SK-N-SH (cell line): ENCODE results near the gene REXO2. TPM values are rescaled to one million over a fixed set of nuclear protein-coding genes. Genes with fewer than 3 reads are reported as not detected.

ENCODE experiments used
- CTCF ChIA-PET: fragments of 300-600, 350-600 bp; formaldehyde crosslinking; extraction: SDS; loops from one replicate; lab custom pipeline; 2021; lab: Yijun Ruan, JAX
- POLR2A ChIA-PET: fragments of 350-600 bp; sonication (Branson Sonifier 250); formaldehyde crosslinking; extraction: SDS; loops from one replicate; lab custom pipeline; 2020; ENCODE audit warnings: antibody characterized with exemption, inconsistent platforms; lab: Yijun Ruan, JAX
- DNase-seq: peaks from one replicate; pipeline ENCODE4 v3.0.0; 2012
- H2AFZ ChIP-seq: fragments of 200-600 bp; sonication (generic); 2 replicates; pipeline ENCODE4 v1.8.1; 2016; ENCODE audit warnings: antibody characterized with exemption, mild to moderate bottlenecking, low read depth
- H3F3A ChIP-seq: fragments of 200-600 bp; sonication (generic); replicated peaks from 2 replicates; pipeline ENCODE3; 2016; ENCODE audit warnings: antibody characterized with exemption, mild to moderate bottlenecking; ENCODE audit not compliant: insufficient read depth
- H3K27ac ChIP-seq, 2 experiments: fragments of 200-500 bp in 1 of 2; fragments of 200-600 bp in 1 of 2; sonication (Bioruptor generic) in 1 of 2; sonication (generic), shearing (Covaris generic) in 1 of 2; 2 replicates each; pipeline versions ENCODE4 v1.5.1 to v1.6.1; 2014 to 2016; ENCODE audit warnings: low read depth in 2 of 2, inconsistent platforms in 1 of 2, low read length in 1 of 2, mild to moderate bottlenecking in 1 of 2, mixed read lengths in 1 of 2
- H3K27me3 ChIP-seq: fragments of 200-600 bp; sonication (generic), shearing (Covaris generic); 2 replicates; pipeline ENCODE4 v1.6.1; 2016; ENCODE audit warnings: mixed run types; ENCODE audit not compliant: insufficient read depth
- H3K36me3 ChIP-seq, 2 experiments: fragments of 200-500 bp in 1 of 2; fragments of 200-600 bp in 1 of 2; sonication (Bioruptor generic) in 1 of 2; sonication (generic) in 1 of 2; replicated peaks in 1 of 2; 2 replicates each; pipeline versions ENCODE3 to v1.5.1; 2014 to 2016; ENCODE audit warnings: low read length in 1 of 2, mild to moderate bottlenecking in 1 of 2; ENCODE audit not compliant: insufficient read depth in 2 of 2, control insufficient read depth in 1 of 2
- H3K4me1 ChIP-seq, 2 experiments: fragments of 200-500 bp in 1 of 2; fragments of 200-600 bp in 1 of 2; sonication (Bioruptor generic) in 1 of 2; sonication (generic), shearing (Covaris generic) in 1 of 2; 2 replicates each; pipeline versions ENCODE4 v1.5.1 to v1.6.1; 2014 to 2016; ENCODE audit warnings: low read depth in 1 of 2, low read length in 1 of 2, mixed run types in 1 of 2; ENCODE audit not compliant: insufficient read depth in 2 of 2, control insufficient read depth in 1 of 2
- H3K4me2 ChIP-seq: fragments of 200-600 bp; sonication (generic), shearing (Covaris generic); 2 replicates; pipeline ENCODE4 v1.6.1; 2017; ENCODE audit warnings: mixed run types
- H3K4me3 ChIP-seq, 2 experiments: fragments of 200-500 bp in 1 of 2; fragments of 200-600 bp in 1 of 2; sonication (Bioruptor generic) in 1 of 2; sonication (generic), shearing (Covaris generic) in 1 of 2; 2 replicates each; pipeline versions ENCODE4 v1.5.1 to v1.8.1; 2014 to 2016; ENCODE audit warnings: low read depth in 2 of 2, inconsistent platforms in 1 of 2, low read length in 1 of 2, mild to moderate bottlenecking in 1 of 2, mixed read lengths in 1 of 2, moderate library complexity in 1 of 2
- H3K79me2 ChIP-seq: fragments of 200-600 bp; sonication (generic); 2 replicates; pipeline ENCODE4 v1.8.1; 2017; ENCODE audit warnings: mild to moderate bottlenecking; ENCODE audit not compliant: insufficient read depth
- H3K9ac ChIP-seq: fragments of 200-600 bp; sonication (generic); 2 replicates; pipeline ENCODE4 v1.6.1; 2017; ENCODE audit warnings: mixed run types
- H3K9me2 ChIP-seq: fragments of 200-600 bp; sonication (generic); 2 replicates; pipeline ENCODE4 v1.6.1; 2017; ENCODE audit warnings: mixed run types
- H3K9me3 ChIP-seq: fragments of 200-600 bp; sonication (generic); 2 replicates; pipeline ENCODE4 v1.6.1; 2017; ENCODE audit warnings: mixed run types, mild to moderate bottlenecking, moderate library complexity
- H4K20me1 ChIP-seq: fragments of 200-600 bp; sonication (generic); 2 replicates; pipeline ENCODE4 v1.6.1; 2017; ENCODE audit warnings: mild to moderate bottlenecking, mixed run types; ENCODE audit not compliant: insufficient read depth
- CHD2 ChIP-seq: fragments of 150-350 bp; IDR thresholded peaks from 2 replicates; pipeline ENCODE4 v1.6.1; 2018; ENCODE audit warnings: low read length; ENCODE audit not compliant: partially characterized antibody
- CTCF ChIP-seq: fragments of 200-600 bp; sonication (generic); IDR thresholded peaks from 2 replicates; pipeline ENCODE4 v1.6.1; 2017; ENCODE audit warnings: antibody characterized with exemption, mild to moderate bottlenecking, moderate library complexity
- EP300 ChIP-seq, 2 experiments: IDR thresholded peaks; 2 replicates each; pipeline versions ENCODE4 v1.4.0 to v1.6.1; 2012; ENCODE audit warnings: borderline replicate concordance in 1 of 2, low read depth in 1 of 2, low read length in 1 of 2
- EZH2phosphoT487 ChIP-seq: fragments of 200-600 bp; sonication (generic); IDR thresholded peaks from 2 replicates; pipeline ENCODE4 v1.6.1; 2017; ENCODE audit warnings: low read depth, mixed run types, mild to moderate bottlenecking, antibody characterized with exemption, moderate library complexity, borderline replicate concordance
- FOSL2 ChIP-seq: IDR thresholded peaks from 2 replicates; pipeline ENCODE4 v1.4.0; 2012; ENCODE audit warnings: low read depth, mild to moderate bottlenecking, moderate library complexity, borderline replicate concordance
- FOXJ3 ChIP-seq: sonication (generic); formaldehyde crosslinking; IDR thresholded peaks from 2 replicates; pipeline ENCODE4 v1.5.1; 2020; ENCODE audit warnings: mild to moderate bottlenecking, missing genetic modification reagents
- GABPA ChIP-seq: IDR thresholded peaks from 2 replicates; pipeline ENCODE4 v1.4.0; 2012; ENCODE audit warnings: low read depth, mild to moderate bottlenecking
- IRF3 ChIP-seq: fragments of 150-350 bp; IDR thresholded peaks from 2 replicates; pipeline ENCODE4 v1.6.1; 2016; ENCODE audit warnings: mild to moderate bottlenecking, low read depth, low read length
- MEF2A ChIP-seq: IDR thresholded peaks from 2 replicates; pipeline ENCODE4 v1.4.0; 2012; ENCODE audit warnings: low read depth, borderline replicate concordance
- MXI1 ChIP-seq: IDR thresholded peaks from 2 replicates; pipeline ENCODE4 v1.6.1; 2012; ENCODE audit warnings: mild to moderate bottlenecking, low read depth, low read length, improper control_type of control experiment
- NFIC ChIP-seq: IDR thresholded peaks from 2 replicates; pipeline ENCODE4 v1.4.0; 2012; ENCODE audit warnings: borderline replicate concordance
- NRF1 ChIP-seq: IDR thresholded peaks from 2 replicates; pipeline ENCODE4 v1.6.1; 2012; ENCODE audit warnings: low read depth, mild to moderate bottlenecking, low read length
- PBX3 ChIP-seq: IDR thresholded peaks from 2 replicates; pipeline ENCODE4; 2012
- POLR2AphosphoS5 ChIP-seq: IDR thresholded peaks from 2 replicates; pipeline ENCODE4 v1.6.1; 2012; ENCODE audit warnings: low read depth, low read length
- RAD21 ChIP-seq: IDR thresholded peaks from 2 replicates; pipeline ENCODE4 v1.6.1; 2012; ENCODE audit warnings: mild to moderate bottlenecking, low read length
- RFX5 ChIP-seq: IDR thresholded peaks from 2 replicates; pipeline ENCODE4 v1.6.1; 2012; ENCODE audit warnings: mild to moderate bottlenecking, improper control_type of control experiment, low read length
- RXRA ChIP-seq: IDR thresholded peaks from 2 replicates; pipeline ENCODE4 v1.4.0; 2012; ENCODE audit warnings: low read depth, mild to moderate bottlenecking, borderline replicate concordance
- SIN3A ChIP-seq: IDR thresholded peaks from 2 replicates; pipeline ENCODE4 v1.6.1; 2012; ENCODE audit warnings: low read depth, mild to moderate bottlenecking, low read length, moderate library complexity, borderline replicate concordance
- SMC3 ChIP-seq: IDR thresholded peaks from 2 replicates; pipeline ENCODE4 v1.6.1; 2012; ENCODE audit warnings: low read depth, low read length, improper control_type of control experiment
- TCF12 ChIP-seq: IDR thresholded peaks from 2 replicates; pipeline ENCODE4 v1.4.0; 2012
- USF1 ChIP-seq: IDR thresholded peaks from 2 replicates; pipeline ENCODE4 v1.4.0; 2012; ENCODE audit warnings: low read depth, borderline replicate concordance
- YY1 ChIP-seq: IDR thresholded peaks from 2 replicates; pipeline ENCODE4 v1.4.0; 2012; ENCODE audit warnings: low read depth, mild to moderate bottlenecking
- ZBTB33 ChIP-seq: IDR thresholded peaks from 2 replicates; pipeline ENCODE4 v1.4.0; 2012; ENCODE audit warnings: low read depth, borderline replicate concordance
- WGBS: methylation state at CpG from one replicate; pipeline ENCODE4 v1.1.6; 2017; ENCODE audit warnings: low lambda C conversion rate; 5-methylcytosine and 5-hydroxymethylcytosine counted together
- polyA plus RNA-seq, 3 experiments: library from polyadenylated mRNA; depleted of rRNA; stranded (reverse); fragments of >200 nt; gene quantifications; 2 replicates each; pipeline ENCODE4 v1.2.3, GENCODE V29; 2012

Gene REXO2
- polyA plus RNA-seq, 1 of the 3 experiments (the other 2 are of a cell fraction), result 419 TPM

- TF ChIP-seq EP300 (IDR thresholded peaks at IDR 0.05; ENCODE audit: borderline replicate concordance in 1 of 2, low read depth in 1 of 2, low read length in 1 of 2) (no peak), SIN3A (no peak), FOSL2 (no peak), MXI1 (no peak), YY1 (no peak), FOXJ3 (CRISPR knock-in tag) (no peak), RAD21 (no peak), MEF2A (no peak), IRF3 (no peak)
- WGBS, result 46% methylated on average over 3 of the region's 3 CpGs
- Histone ChIP-seq H3K9ac (no peak overlapping the region), H3K27ac (no peak overlapping the region), H3K4me2 (no peak overlapping the region), H3K9me2 (no peaks in the 10 kb centered on the region), H4K20me1 (no peaks in the 10 kb centered on the region), H3K4me1 (0 out of 4 replicates have a peak, but pooled peaks cover 0 to 5% of the 10 kb centered on the region in 2 experiments), H3F3A (no peaks in the 10 kb centered on the region), H3K36me3 (no peaks in the 10 kb centered on the region), H2AFZ (no peak overlapping the region), H3K4me3 (no peak overlapping the region), H3K79me2 (no peaks in the 10 kb centered on the region), H3K27me3 (no peaks in the 10 kb centered on the region), H3K9me3 (no peaks in the 10 kb centered on the region)
- POLR2A ChIA-PET, result no interaction called here
- DNase-seq, result no peak
- CTCF ChIA-PET, result no interaction called here
Measured at GRCh38 chr11:114496915-114497314, 57.6 kb downstream of the REXO2 start.

- no peak for DNase-seq
Measured at GRCh38 chr11:114499756-114500155, 60.5 kb downstream of the REXO2 start.

More at GRCh38 chr11:114499756-114500155, 60.5 kb downstream of the REXO2 start:
- Histone ChIP-seq H3K9me2 (no peaks in the 10 kb centered on the region), H3K27me3 (no peaks in the 10 kb centered on the region), H3K4me2 (no peak overlapping the region), H3K9ac (no peak overlapping the region), H3F3A (no peaks in the 10 kb centered on the region), H3K9me3 (no peaks in the 10 kb centered on the region), H3K27ac (no peak overlapping the region), H3K4me3 (no peak overlapping the region), H3K79me2 (no peaks in the 10 kb centered on the region), H4K20me1 (no peaks in the 10 kb centered on the region), H3K4me1 (0 out of 4 replicates have a peak, but pooled peaks cover 0 to 5% of the 10 kb centered on the region in 2 experiments), H2AFZ (no peak overlapping the region), H3K36me3 (no peaks in the 10 kb centered on the region)
- POLR2A ChIA-PET, result no interaction called here
- TF ChIP-seq CTCF, result no peak
- TF ChIP-seq MEF2A, result no peak
- no peak for TF ChIP-seq NRF1
- TF ChIP-seq SIN3A, result no peak
- TF ChIP-seq RFX5, result no peak
- TF ChIP-seq USF1, result no peak
- no peak for TF ChIP-seq CHD2
- TF ChIP-seq TCF12, result no peak
- TF ChIP-seq RXRA, result no peak
- no peak for TF ChIP-seq POLR2AphosphoS5
- TF ChIP-seq ZBTB33, result no peak
- TF ChIP-seq SMC3, result no peak
- TF ChIP-seq MXI1, result no peak
- no peak for TF ChIP-seq RAD21
- no peak for TF ChIP-seq NFIC
- TF ChIP-seq EZH2phosphoT487, result no peak
- no peak for TF ChIP-seq GABPA
- TF ChIP-seq PBX3, result no peak
- CTCF ChIA-PET, result no interaction called here
